HepG2 (cell line): Measurements from ENCODE around the gene IQGAP2. TPM values are rescaled to one million over a fixed set of nuclear protein-coding genes. Genes with fewer than 3 reads are reported as not detected.

Source experiments
- ATAC-seq: fragments of 200-7000 bp; cut with Tn5 transposase; 3 replicates; pipeline ENCODE4 v1.9.1; 2020; ENCODE audit warnings: mild to moderate bottlenecking, moderate library complexity
- BruUV-seq: library from RNA; stranded (reverse); fragments of 400-500 nt; replicated peaks from 2 replicates; lab custom pipeline; 2021; lab: Mats Ljungman, UMichigan
- CTCF ChIA-PET: fragments of 300-600 bp; formaldehyde crosslinking; extraction: SDS; loops from one replicate; lab custom pipeline; 2021; ENCODE audit warnings: low total read pairs, inconsistent platforms, low intra/inter-chr PET ratio; lab: Yijun Ruan, JAX
- POLR2A ChIA-PET: fragments of 350-600 bp; sonication (Branson Sonifier 250); formaldehyde crosslinking; loops from one replicate; lab custom pipeline; 2020; ENCODE audit warnings: antibody characterized with exemption, inconsistent platforms; lab: Yijun Ruan, JAX
- DNase-seq: peaks from one replicate; pipeline ENCODE4 v3.0.0-alpha.2; 2015; ENCODE audit warnings: low spot score
- FAIRE-seq: peaks from 3 replicates; lab custom pipeline; 2011; peaks lifted over from hg19 to GRCh38; lab: Jason Lieb, UNC
- H2AFZ ChIP-seq: one replicate; pipeline ENCODE4 v1.6.1; 2011; ENCODE audit warnings: low read length, inconsistent platforms
- H3K27ac ChIP-seq: fragments of 300-600 bp; 3 replicates; pipeline ENCODE4 v1.8.0; 2011; ENCODE audit warnings: mixed run types, mild to moderate bottlenecking, mixed read lengths, low read length, inconsistent platforms; ENCODE audit not compliant: insufficient read depth; ENCODE audit errors: extremely low read length
- H3K27me3 ChIP-seq, 2 experiments: fragments of 200-600 bp in 1 of 2; 2 replicates in 1 of 2; 3 replicates in 1 of 2; pipeline versions ENCODE4 v1.6.0 to v1.8.0; 2011; ENCODE audit warnings: low read length in 2 of 2, mild to moderate bottlenecking in 2 of 2, moderate library complexity in 2 of 2, inconsistent platforms in 1 of 2; ENCODE audit not compliant: insufficient read depth in 2 of 2, control insufficient read depth in 1 of 2
- H3K36me3 ChIP-seq, 2 experiments: fragments of 200-600 bp in 1 of 2; replicated peaks in 1 of 2; 2 replicates in 1 of 2; 3 replicates in 1 of 2; pipeline versions ENCODE4 v1.5.1 to v1.8.0; 2011; ENCODE audit warnings: low read length in 2 of 2, inconsistent platforms in 1 of 2; ENCODE audit not compliant: insufficient read depth in 2 of 2, control insufficient read depth in 1 of 2
- H3K4me1 ChIP-seq: 2 replicates; pipeline ENCODE4 v1.5.1; 2012; ENCODE audit warnings: low read length, inconsistent platforms; ENCODE audit not compliant: insufficient read depth
- H3K4me2 ChIP-seq: 2 replicates; pipeline ENCODE4 v1.6.0; 2011; ENCODE audit warnings: low read depth, low read length, inconsistent platforms
- H3K4me3 ChIP-seq, 3 experiments: fragments of 200-600 bp in 1 of 3; sonication (generic), shearing (Covaris generic) in 1 of 3; replicated peaks in 1 of 3; 2 replicates each; pipeline ENCODE4 v1.5.1; 2011 to 2016; ENCODE audit warnings: low read length in 3 of 3, inconsistent platforms in 2 of 3, low read depth in 2 of 3, mild to moderate bottlenecking in 2 of 3, control low read depth in 1 of 3, mixed read lengths in 1 of 3; ENCODE audit not compliant: insufficient read depth in 1 of 3
- H3K79me2 ChIP-seq: one replicate; pipeline ENCODE4 v1.6.1; 2011; ENCODE audit warnings: low read length, inconsistent platforms; ENCODE audit not compliant: insufficient read depth
- H3K9ac ChIP-seq: 2 replicates; pipeline ENCODE4 v1.6.0; 2011; ENCODE audit warnings: mild to moderate bottlenecking, low read depth, low read length, inconsistent platforms; ENCODE audit not compliant: insufficient read depth
- H3K9me3 ChIP-seq: 2 replicates; pipeline ENCODE4 v1.5.1; 2012; ENCODE audit warnings: mild to moderate bottlenecking, low read length
- H4K20me1 ChIP-seq: 2 replicates; pipeline ENCODE4 v1.6.0; 2011; ENCODE audit warnings: inconsistent platforms, mild to moderate bottlenecking, low read length, moderate library complexity; ENCODE audit not compliant: insufficient read depth
- ARNT ChIP-seq: fragments of 450-650 bp; IDR thresholded peaks from 2 replicates; pipeline ENCODE4 v1.6.1; 2017
- DNMT1 ChIP-seq: sonication (generic); formaldehyde crosslinking; IDR thresholded peaks from 2 replicates; pipeline ENCODE4 v1.5.1; 2020; ENCODE audit warnings: mild to moderate bottlenecking, missing genetic modification reagents
- GATA4 ChIP-seq: sonication (generic); IDR thresholded peaks from 2 replicates; pipeline ENCODE4 v1.6.1; 2016; ENCODE audit warnings: antibody characterized with exemption, low read depth, borderline replicate concordance
- GLI4 ChIP-seq: sonication (generic); formaldehyde crosslinking; IDR thresholded peaks from 2 replicates; pipeline ENCODE4 v1.5.1; 2020; ENCODE audit warnings: missing genetic modification reagents, mild to moderate bottlenecking, moderate library complexity, borderline replicate concordance
- PLRG1 ChIP-seq: fragments of 450-650 bp; conservative IDR thresholded peaks from 2 replicates; pipeline ENCODE4 v1.6.1; 2016
- POLR2AphosphoS2 ChIP-seq: IDR thresholded peaks from 2 replicates; pipeline ENCODE4 v1.6.1; 2011; ENCODE audit warnings: low read depth, low read length, improper control_type of control experiment
- RNF2 ChIP-seq: fragments of 450-650 bp; conservative IDR thresholded peaks from 2 replicates; pipeline ENCODE4 v1.6.1; 2016; ENCODE audit warnings: low read depth
- SCMH1 ChIP-seq: sonication (generic); formaldehyde crosslinking; IDR thresholded peaks from 2 replicates; pipeline ENCODE4 v1.9.0; 2021; ENCODE audit warnings: missing genetic modification reagents, mild to moderate bottlenecking, borderline replicate concordance
- SIX4 ChIP-seq: sonication (generic); formaldehyde crosslinking; IDR thresholded peaks from 2 replicates; pipeline ENCODE4 v1.4.0; 2020; ENCODE audit warnings: missing genetic modification reagents
- SOX6 ChIP-seq, 2 experiments: fragments of 450-650 bp in 1 of 2; sonication (generic) in 1 of 2; formaldehyde crosslinking in 1 of 2; IDR thresholded peaks; 2 replicates each; pipeline versions ENCODE4 v1.4.0 to v1.6.1; 2017 to 2020; ENCODE audit warnings: antibody characterized with exemption in 1 of 2, mild to moderate bottlenecking in 1 of 2, missing genetic modification reagents in 1 of 2
- TSC22D2 ChIP-seq: sonication (generic); formaldehyde crosslinking; IDR thresholded peaks from 2 replicates; pipeline ENCODE4 v1.5.1; 2020; ENCODE audit warnings: missing genetic modification reagents, mild to moderate bottlenecking, borderline replicate concordance
- ZBTB3 ChIP-seq: sonication (generic); formaldehyde crosslinking; IDR thresholded peaks from 2 replicates; pipeline ENCODE4 v1.4.0; 2020; ENCODE audit warnings: low read depth, mild to moderate bottlenecking, moderate library complexity, missing genetic modification reagents, borderline replicate concordance
- ZFP41 ChIP-seq: sonication (generic); formaldehyde crosslinking; IDR thresholded peaks from 2 replicates; pipeline ENCODE4 v1.4.0; 2020; ENCODE audit warnings: mild to moderate bottlenecking, missing genetic modification reagents, borderline replicate concordance
- ZNF230 ChIP-seq: sonication (generic); formaldehyde crosslinking; IDR thresholded peaks from 2 replicates; pipeline ENCODE4 v1.4.0; 2020; ENCODE audit warnings: mild to moderate bottlenecking, missing genetic modification reagents
- ZNF589 ChIP-seq: sonication (generic); formaldehyde crosslinking; conservative IDR thresholded peaks from 2 replicates; pipeline ENCODE4 v1.8.0; 2022; ENCODE audit warnings: mild to moderate bottlenecking, moderate library complexity, missing genetic modification reagents
- ZSCAN22 ChIP-seq: sonication (generic); formaldehyde crosslinking; IDR thresholded peaks from 2 replicates; pipeline ENCODE4 v1.4.0; 2020; ENCODE audit warnings: mild to moderate bottlenecking, missing genetic modification reagents
- WGBS: methylation state at CpG from one replicate; pipeline ENCODE4 v1.1.6; 2017; ENCODE audit warnings: low lambda C conversion rate; 5-methylcytosine and 5-hydroxymethylcytosine counted together
- in situ Hi-C: cut with HindIII; loops from 2 replicates; pipeline ENCODE4 v1.10.0; 2017; ENCODE audit warnings: low pct_unique_long_range_greater_than_20kb; ENCODE audit not compliant: extremely low pct_ligation_motif_present
- intact Hi-C: fragments of 100-400 bp; cut with micrococcal nuclease; formaldehyde crosslinking; loops from one replicate; pipeline ENCODE4 v1.10.0; 2022; ENCODE audit not compliant: unreplicated experiment
- polyA plus RNA-seq, 8 experiments: library from polyadenylated mRNA; depleted of rRNA in 3 of 8; stranded (reverse) in 7 of 8; unstranded in 1 of 8; fragments of >200 nt; fragmentation: Illumina TruSeq in 4 of 8; extraction: Trizol in 4 of 8; gene quantifications; 2 replicates each; pipeline versions ENCODE4 v1.2.1 to v1.2.3, GENCODE V29; 2011 to 2016; ENCODE audit warnings: low read depth in 4 of 8, missing spikeins in 1 of 8, mixed read lengths in 1 of 8; ENCODE audit not compliant: insufficient read depth in 1 of 8
- total RNA-seq, 5 experiments: library from RNA; depleted of rRNA; stranded (reverse); fragments of >200 nt; fragmentation: Illumina TruSeq; extraction: Trizol; gene quantifications; 2 replicates each; pipeline ENCODE4 v1.2.3, GENCODE V29; 2016; ENCODE audit warnings: low read depth in 1 of 5
- TF ChIP-seq, protein P1 (sequence below): sonication (generic); formaldehyde crosslinking; IDR thresholded peaks from 2 replicates; pipeline ENCODE4 v1.4.0; 2020; ENCODE audit warnings: missing genetic modification reagents, borderline replicate concordance
- TF ChIP-seq, protein P2 (sequence below): sonication (generic); formaldehyde crosslinking; IDR thresholded peaks from 2 replicates; pipeline ENCODE4 v1.5.0; 2020; ENCODE audit warnings: missing genetic modification reagents

Gene IQGAP2
- total and polyA plus RNA-seq, 2 of the 13 experiments (the other 11 are each of a cell fraction or from before 2014, with no cell fraction given) = 35.2 to 83.3 TPM

- no peak for ATAC-seq
- DNase-seq = no peak
- in situ Hi-C loops = no loop called here
- no peak overlapping the region for H3K4me2 ChIP-seq
- peak overlapping the region; percentile 77 for H3K27ac ChIP-seq
- no peak overlapping the region for H3K4me3 ChIP-seq
- WGBS = 97% methylated on average over 3 of the region's 3 CpGs
- H4K20me1 ChIP-seq = no peaks in the 10 kb centered on the region
- H3K36me3 ChIP-seq = no peaks in the 10 kb centered on the region; a peak in 1 of 5 replicates
- intact Hi-C loops = loop anchor here (1.0 to 5.0 kb wide), 5 partner anchors 15 to 64 kb away; no protein-coding TSS in a partner anchor
- no TSS peak for BruUV-seq
- H3K9ac ChIP-seq = no peak overlapping the region
- no peaks in the 10 kb centered on the region for H3K27me3 ChIP-seq
- no peak for FAIRE-seq
- H3K4me1 ChIP-seq = peaks cover 83% of the 10 kb centered on the region
- H2AFZ ChIP-seq = no peak overlapping the region
- TF ChIP-seq, protein P1, sequence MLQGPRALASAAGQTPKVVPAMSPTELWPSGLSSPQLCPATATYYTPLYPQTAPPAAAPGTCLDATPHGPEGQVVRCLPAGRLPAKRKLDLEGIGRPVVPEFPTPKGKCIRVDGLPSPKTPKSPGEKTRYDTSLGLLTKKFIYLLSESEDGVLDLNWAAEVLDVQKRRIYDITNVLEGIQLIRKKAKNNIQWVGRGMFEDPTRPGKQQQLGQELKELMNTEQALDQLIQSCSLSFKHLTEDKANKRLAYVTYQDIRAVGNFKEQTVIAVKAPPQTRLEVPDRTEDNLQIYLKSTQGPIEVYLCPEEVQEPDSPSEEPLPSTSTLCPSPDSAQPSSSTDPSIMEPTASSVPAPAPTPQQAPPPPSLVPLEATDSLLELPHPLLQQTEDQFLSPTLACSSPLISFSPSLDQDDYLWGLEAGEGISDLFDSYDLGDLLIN (CRISPR knock-in tag) = no peak
- TF ChIP-seq DNMT1 (CRISPR knock-in tag) = no peak
- no peak for TF ChIP-seq ZNF589 (CRISPR knock-in tag)
- TF ChIP-seq SIX4 (CRISPR knock-in tag) = no peak
- TF ChIP-seq GLI4 (CRISPR knock-in tag) = no peak
- ChIA-PET CTCF (no interaction called here), POLR2A (no interaction called here)
- H3K79me2 ChIP-seq = peaks cover 48% of the 10 kb centered on the region
- no peaks in the 10 kb centered on the region for H3K9me3 ChIP-seq
These were observed 70.6 kb downstream of the IQGAP2 start for GRCh38 chr5:76473661-76474060.

DNA sequence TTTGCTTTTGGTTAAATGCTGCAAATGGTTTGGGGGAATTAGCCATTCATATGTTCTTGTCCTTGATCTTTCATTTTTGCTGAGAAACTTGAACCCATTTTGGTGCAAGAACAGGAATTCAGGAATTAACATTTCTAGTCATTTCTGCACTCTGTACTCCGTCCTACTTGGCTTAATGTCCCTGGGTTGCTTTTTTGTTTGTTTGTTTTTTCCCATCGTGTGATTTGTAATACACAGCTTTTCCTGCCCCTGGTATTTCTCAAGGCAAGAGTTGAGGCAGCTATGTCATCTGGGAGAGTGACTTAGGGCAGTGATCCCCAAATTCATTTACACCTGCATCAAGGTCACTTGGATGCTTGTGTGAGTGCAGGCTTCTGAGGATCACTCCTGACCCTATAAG is 71.3 kb downstream of the IQGAP2 start:
- Histone ChIP-seq H3K9ac (no peak overlapping the region), H3K79me2 (peaks cover 50% of the 10 kb centered on the region), H3K9me3 (no peaks in the 10 kb centered on the region), H3K4me3 (no peak overlapping the region), H3K36me3 (no peaks in the 10 kb centered on the region; a peak in 1 of 5 replicates), H3K4me1 (peaks cover 90% of the 10 kb centered on the region), H3K4me2 (no peak overlapping the region), H4K20me1 (no peaks in the 10 kb centered on the region), H3K27ac (no peak overlapping the region), H2AFZ (no peak overlapping the region), H3K27me3 (no peaks in the 10 kb centered on the region)
- CTCF ChIA-PET = no interaction called here
- FAIRE-seq = no peak
- intact Hi-C loops (loop anchor here (1.0 to 5.0 kb wide), 3 partner anchors 23 to 63 kb away; no protein-coding TSS in a partner anchor), in situ Hi-C loops (no loop called here)
- 59% methylated on average over 2 of the region's 2 CpGs for WGBS
- POLR2A ChIA-PET = no interaction called here
- no peak for ATAC-seq
- no TSS peak for BruUV-seq
- no peak for DNase-seq
- TF ChIP-seq PLRG1 (no peak), ZNF230 (no peak), SOX6 (IDR thresholded peaks at IDR 0.05) (no peak), SOX6 (CRISPR knock-in tag; IDR thresholded peaks at IDR 0.05) (no peak), POLR2AphosphoS2 (no peak), TSC22D2 (no peak), RNF2 (no peak), ZBTB3 (CRISPR knock-in tag) (no peak), ARNT (no peak), ZFP41 (CRISPR knock-in tag) (no peak), GATA4 (no peak), SCMH1 (CRISPR knock-in tag) (no peak), ZSCAN22 (no peak)
- TF ChIP-seq, protein P2, sequence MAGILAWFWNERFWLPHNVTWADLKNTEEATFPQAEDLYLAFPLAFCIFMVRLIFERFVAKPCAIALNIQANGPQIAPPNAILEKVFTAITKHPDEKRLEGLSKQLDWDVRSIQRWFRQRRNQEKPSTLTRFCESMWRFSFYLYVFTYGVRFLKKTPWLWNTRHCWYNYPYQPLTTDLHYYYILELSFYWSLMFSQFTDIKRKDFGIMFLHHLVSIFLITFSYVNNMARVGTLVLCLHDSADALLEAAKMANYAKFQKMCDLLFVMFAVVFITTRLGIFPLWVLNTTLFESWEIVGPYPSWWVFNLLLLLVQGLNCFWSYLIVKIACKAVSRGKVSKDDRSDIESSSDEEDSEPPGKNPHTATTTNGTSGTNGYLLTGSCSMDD (CRISPR knock-in tag) = no peak
